Ramos (cell line): Measurements from ENCODE around the gene PIK3CD.

Experiments
- in situ Hi-C: fragments of 300-500 bp; cut with MboI; formaldehyde crosslinking; loops from one replicate; pipeline ENCODE4 v1.14.3; 2022; ENCODE audit warnings: low sequenced_read_pairs; ENCODE audit not compliant: unreplicated experiment

The PIK3CD gene

GRCh38 chr1:9680828-9681227, 29.3 kb downstream of the PIK3CD start:
- in situ Hi-C loops = no loop called here

GRCh38 chr1:9684801-9685200, 33.3 kb downstream of the PIK3CD start:
- in situ Hi-C loops = loop anchor here (5.0 kb wide), 1 partner anchor 32 kb away; the partner anchor contains the start of gene PIK3CD

DNA sequence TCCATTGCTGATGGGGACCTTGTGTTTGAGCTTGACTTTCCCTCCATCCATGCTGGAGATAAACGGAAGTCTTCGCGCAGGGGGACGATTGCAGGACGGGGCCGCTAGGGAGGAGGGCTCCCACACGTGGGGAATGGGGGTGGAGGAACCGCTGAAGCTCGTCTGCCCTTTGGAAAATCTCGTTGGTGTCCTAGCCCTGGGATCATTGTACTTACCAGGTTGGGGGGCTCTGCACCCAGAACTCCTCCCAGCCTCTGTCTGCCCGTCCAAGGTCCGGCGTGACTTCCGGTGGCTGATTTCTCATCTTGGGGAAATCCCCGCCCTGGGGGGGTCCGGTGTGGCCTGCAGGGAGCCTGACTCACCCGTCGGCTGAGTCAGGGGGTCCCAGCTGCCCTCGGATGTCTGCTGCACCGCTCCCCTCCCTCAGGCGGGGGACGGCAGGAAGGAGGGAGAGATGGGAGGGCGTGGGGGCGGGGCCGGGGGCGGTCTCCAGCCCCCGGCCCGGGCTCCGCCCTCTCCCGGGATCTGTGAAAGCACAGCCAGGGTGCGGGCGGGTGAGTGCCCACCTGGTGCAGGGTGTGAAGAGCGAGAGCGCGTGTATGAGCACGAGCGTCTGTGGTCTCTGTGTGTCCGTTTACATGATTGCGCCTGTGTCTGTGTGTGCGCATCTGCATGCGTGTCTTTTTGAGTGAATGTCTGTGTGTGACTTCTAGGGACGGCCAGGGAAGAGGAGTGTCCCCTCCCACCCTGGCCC, 35.8 kb downstream of the PIK3CD start:
- in situ Hi-C loops = loop anchor here (5.0 kb wide), 1 partner anchor 35 kb away; the partner anchor contains the start of gene PIK3CD

- in situ Hi-C loops = loop anchor here (5.0 kb wide), 1 partner anchor 36 kb away; the partner anchor contains the start of gene PIK3CD
These were observed 36.5 kb downstream of the PIK3CD start for GRCh38 chr1:9687874-9688582.

DNA sequence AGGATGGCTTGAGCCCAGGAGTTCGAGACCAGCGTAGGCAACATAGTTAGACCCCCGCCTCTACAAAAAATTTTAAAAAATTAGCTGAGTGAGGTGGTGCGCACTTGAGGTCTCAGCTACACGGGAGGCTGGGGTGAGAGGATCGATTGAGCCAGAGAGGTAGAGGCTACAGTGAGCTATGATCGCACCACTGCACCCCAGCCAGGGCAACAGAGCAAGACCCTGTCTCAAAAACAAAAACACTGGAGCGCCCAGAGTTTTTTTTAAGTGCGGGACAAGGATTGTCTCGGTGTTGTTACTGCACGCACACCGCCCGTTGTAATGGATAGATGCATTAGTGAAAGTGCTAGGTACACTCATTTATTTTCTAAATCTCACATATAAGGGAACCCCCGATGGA, 37.1 kb downstream of the PIK3CD start:
- in situ Hi-C loops = loop anchor here (5.0 kb wide), 1 partner anchor 36 kb away; the partner anchor contains the start of gene PIK3CD

GRCh38 chr1:9689011-9689706, 37.6 kb downstream of the PIK3CD start:
- in situ Hi-C loops = loop anchor here (5.0 kb wide), 1 partner anchor 37 kb away; the partner anchor contains the start of gene PIK3CD

DNA sequence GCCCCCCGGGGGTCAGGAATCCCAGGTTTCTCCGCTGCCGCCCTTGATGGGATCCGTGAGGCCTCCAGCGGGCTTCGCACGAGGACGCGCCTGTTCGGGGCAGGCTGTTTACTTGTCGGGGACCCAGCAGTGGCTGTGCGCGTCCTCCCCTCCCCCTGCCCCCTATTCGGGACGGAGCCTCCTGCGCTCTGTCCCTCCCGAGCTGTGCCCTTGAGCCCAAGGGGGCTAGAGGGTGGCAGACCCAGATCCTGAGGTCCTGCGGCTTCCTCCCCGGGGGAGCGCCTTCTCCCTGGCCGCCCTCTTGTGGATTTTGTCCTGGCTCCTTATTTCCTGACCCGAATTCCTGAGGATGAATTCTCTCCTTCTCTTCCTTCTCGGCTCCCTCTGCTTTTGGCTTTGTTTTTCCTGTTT, 38.4 kb downstream of the PIK3CD start:
- in situ Hi-C loops = loop anchor here (5.0 kb wide), 1 partner anchor 38 kb away; the partner anchor contains the start of gene PIK3CD

DNA sequence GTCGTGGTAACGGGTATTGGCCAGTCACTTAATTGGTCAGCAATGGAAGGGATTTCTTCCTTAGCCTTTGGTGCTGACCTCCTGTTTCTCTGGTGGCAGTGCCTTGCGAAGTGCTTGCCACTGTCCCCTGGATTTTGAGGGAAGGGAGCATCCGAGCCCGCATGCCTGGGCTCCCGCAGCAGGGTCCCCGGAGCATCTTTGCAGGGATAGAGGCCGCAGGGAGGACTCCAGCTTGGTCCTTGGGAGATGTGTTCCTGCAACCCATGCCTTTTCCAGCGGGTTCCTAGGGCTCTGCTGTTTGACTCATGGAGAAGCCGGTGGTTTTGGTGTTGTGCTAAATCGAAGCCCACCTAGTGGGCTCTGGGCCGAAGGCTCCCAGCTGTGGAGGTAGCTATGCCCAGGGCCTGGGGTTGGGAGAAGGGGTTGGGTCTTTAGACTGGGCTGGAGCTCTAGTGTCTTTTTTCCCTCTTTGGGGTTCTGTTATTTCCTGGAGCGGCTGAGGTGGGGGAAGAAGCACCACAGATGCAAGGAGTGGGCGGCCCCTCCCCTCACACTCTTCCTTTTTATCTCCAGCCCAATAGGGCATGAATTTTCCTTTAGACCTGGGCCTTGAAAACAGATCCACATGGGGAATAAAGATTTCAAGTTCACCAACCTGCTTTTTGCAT, 39.0 kb downstream of the PIK3CD start:
- in situ Hi-C loops = no loop called here

DNA sequence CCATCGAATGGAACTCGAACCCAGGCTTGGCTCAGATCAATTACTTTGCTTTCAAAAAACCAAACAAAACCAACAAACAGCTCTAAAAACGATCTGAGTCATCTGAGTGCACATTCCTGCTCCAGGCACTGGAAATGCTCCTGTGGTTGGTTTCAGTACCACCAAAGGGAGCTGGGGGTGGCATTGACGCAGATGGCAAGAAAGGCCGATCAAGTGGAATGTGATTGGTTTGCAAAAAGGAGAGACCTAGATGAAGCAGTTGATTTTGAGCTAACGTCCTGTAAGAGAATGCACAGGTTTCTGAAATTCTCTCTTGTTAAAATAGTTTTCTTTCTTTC, 39.5 kb downstream of the PIK3CD start:
- in situ Hi-C loops = no loop called here

GRCh38 chr1:9691691-9692090, 40.2 kb downstream of the PIK3CD start:
- in situ Hi-C loops = no loop called here

DNA sequence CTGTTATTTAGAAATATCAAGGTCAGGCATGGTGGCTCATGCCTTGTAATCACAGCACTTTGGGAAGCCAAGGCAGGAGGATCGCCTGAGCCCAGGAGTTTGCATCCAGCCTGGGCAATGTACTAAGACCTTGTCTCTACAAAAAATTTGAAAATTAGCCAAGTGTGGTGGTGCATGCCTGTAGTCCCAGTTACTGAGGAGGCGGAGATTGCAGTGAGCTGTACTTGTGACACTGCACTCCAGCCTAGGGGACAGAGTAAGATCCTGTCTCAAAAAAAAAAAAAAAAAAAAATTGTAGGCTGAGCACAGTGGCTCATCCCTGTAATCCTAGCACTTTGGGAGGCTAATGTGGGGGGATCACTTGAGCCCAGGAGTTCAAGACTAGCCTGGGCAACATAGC, 45.3 kb downstream of the PIK3CD start:
- in situ Hi-C loops = no loop called here

GRCh38 chr1:9699361-9699760, 47.8 kb downstream of the PIK3CD start:
- in situ Hi-C loops = no loop called here

GRCh38 chr1:9700340-9700739, 48.8 kb downstream of the PIK3CD start:
- in situ Hi-C loops = no loop called here

DNA sequence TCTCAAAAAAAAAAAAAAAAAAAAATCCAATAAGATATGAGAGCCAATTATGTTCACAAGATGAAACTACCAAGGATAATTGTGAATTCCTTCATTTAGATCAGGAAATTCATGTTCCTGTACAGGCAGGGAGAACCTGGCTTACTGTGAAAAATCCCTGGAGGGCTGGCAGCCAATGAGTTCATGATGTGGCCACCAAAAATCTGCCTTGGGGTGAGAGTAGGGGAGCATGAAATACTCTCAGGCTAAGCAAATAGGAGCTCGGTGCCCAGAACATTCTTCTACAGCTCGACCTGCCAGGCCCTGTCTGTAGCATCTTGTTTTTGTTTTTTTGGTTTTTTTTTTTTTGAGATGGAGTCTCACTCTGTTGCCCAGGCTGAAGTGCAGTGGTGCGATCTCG, 50.1 kb downstream of the PIK3CD start:
- in situ Hi-C loops = no loop called here

DNA sequence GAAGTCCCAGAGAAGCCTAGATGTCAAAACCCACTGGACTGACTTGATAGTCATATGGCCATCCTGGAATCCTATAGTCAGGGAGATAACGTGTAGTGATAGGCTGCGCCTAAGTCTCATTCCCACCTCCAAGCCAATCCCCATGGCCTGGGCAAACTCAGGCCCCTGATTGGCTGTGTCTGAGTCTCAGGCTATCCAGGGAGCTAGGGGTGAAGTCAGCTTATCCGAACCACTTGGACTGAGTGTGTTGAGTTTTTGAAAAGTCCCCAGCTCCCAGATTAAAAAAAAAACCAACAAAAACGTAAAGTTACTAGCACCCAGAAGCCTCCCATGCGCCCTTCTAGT, 51.6 kb downstream of the PIK3CD start:
- in situ Hi-C loops = no loop called here

- in situ Hi-C loops = no loop called here
These were observed 52.1 kb downstream of the PIK3CD start for GRCh38 chr1:9703681-9704080.

GRCh38 chr1:9705337-9706093, 54.0 kb downstream of the PIK3CD start:
- in situ Hi-C loops = no loop called here

GRCh38 chr1:9706178-9706577, 54.6 kb downstream of the PIK3CD start:
- in situ Hi-C loops = no loop called here

DNA sequence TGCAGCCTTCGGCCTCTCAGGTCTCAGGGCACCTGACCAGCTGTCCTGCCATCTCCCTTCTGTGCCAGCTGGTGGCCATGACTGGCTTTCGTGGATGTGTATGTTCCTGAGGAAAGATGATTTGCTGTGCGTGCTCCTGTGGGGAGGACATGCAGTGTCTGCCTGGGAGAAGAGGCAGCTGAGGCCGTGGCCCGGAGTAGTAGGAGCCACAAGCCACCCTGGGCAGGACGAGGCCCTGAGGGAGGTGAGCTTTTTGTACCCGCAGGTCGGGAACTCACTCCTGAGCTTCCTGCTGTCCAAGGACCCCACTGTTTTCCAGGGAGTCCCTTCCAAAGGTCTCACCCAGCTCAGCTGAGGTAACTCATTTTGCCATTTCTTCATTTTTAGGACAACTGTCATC, 58.5 kb downstream of the PIK3CD start:
- in situ Hi-C loops = loop anchor here (10.0 kb wide), 1 partner anchor 75 kb away; no protein-coding TSS in a partner anchor
